Esophagus muscularis mucosa (tissue), 4 donors: ENCODE results near the gene RALGDS.
A peak's percentile ranks its signal among the peaks of the same experiment; 100 is the strongest.

ENCODE experiments used
- CTCF ChIP-seq, 3 experiments: fragments of 200-600 bp in 2 of 3; fragments of 450-650 bp in 1 of 3; sonication (generic) in 2 of 3; IDR thresholded peaks; one replicate each; pipeline ENCODE4 v1.5.1; 2017 to 2019; ENCODE audit warnings: antibody characterized with exemption in 3 of 3, mild to moderate bottlenecking in 2 of 3, moderate library complexity in 1 of 3
- EP300 ChIP-seq: sonication (generic); formaldehyde crosslinking; IDR thresholded peaks from one replicate; pipeline ENCODE4 v1.6.1; 2017; ENCODE audit warnings: antibody characterized with exemption
- POLR2A ChIP-seq: fragments of 450-650 bp; IDR thresholded peaks from one replicate; pipeline ENCODE4 v1.6.1; 2017; ENCODE audit warnings: antibody characterized with exemption, moderate library complexity, mild to moderate bottlenecking, low read depth
- POLR2AphosphoS5 ChIP-seq, 2 donors: sonication (generic); formaldehyde crosslinking; IDR thresholded peaks; one replicate each; pipeline ENCODE4 v1.6.1; 2017; ENCODE audit warnings: antibody characterized with exemption in 2 of 2

- TF ChIP-seq CTCF (IDR thresholded peaks at IDR 0.05): peak; percentile 97 to 99 (median 97)
- TF ChIP-seq POLR2A: no peak
- TF ChIP-seq POLR2AphosphoS5 (IDR thresholded peaks at IDR 0.05): peak in 1 of 2 donors; percentile 29
- TF ChIP-seq EP300: no peak
These were observed 26.6 kb upstream of the RALGDS start for GRCh38 chr9:133147412-133148198.
